Measurements from ENCODE around the gene SLC36A1. TPM values are rescaled to one million over a fixed set of nuclear protein-coding genes. Genes with fewer than 3 reads are reported as not detected.
A peak's percentile ranks its signal among the peaks of the same experiment; 100 is the strongest.
"Not testable (repeated sequence)": the region's sequence is repeated elsewhere in the genome, so short reads cannot be mapped to it uniquely, and the experiment has no call there.

Gene SLC36A1
- total and polyA plus RNA-seq, 4 experiments from 2014 or later: 0.80 to 7.8 (median 3.7) TPM

- Mint-ChIP-seq H3K4me1 (peaks cover 4 to 7% (median 5%) of the 10 kb centered on the region in 4 donors), H3K4me3 (no peak overlapping the region), H3K9me3 (peaks cover 0 to 1% (median 0%) of the 10 kb centered on the region in 8 donors), H3K27ac (no peak overlapping the region), H3K36me3 (peaks cover 0 to 3% of the 10 kb centered on the region in 2 donors), H3K27me3 (no peaks in the 10 kb centered on the region)
- no peaks in the 10 kb centered on the region for H3K36me3 ChIP-seq (ENCODE audit: insufficient read depth, low read length)
- H3K27me3 ChIP-seq (ENCODE audit: insufficient read depth, low read length): no peaks in the 10 kb centered on the region
- ChIA-PET CTCF (ENCODE audit: partially characterized antibody) (interaction anchor here (10.9 kb wide), 1 partner anchor 50 kb away, joined by 78 read pairs; the partner anchor contains the start of gene SLC36A1), POLR2A (ENCODE audit: partially characterized antibody) (no interaction called here)
- H3K4me1 ChIP-seq (ENCODE audit: insufficient read depth, low read length): peaks cover 7% of the 10 kb centered on the region
- H3K27ac ChIP-seq (ENCODE audit: low read depth, low read length): no peak overlapping the region
- no peak overlapping the region for H3K4me3 ChIP-seq (ENCODE audit: low read length in 2 of 2)
- H3K9me3 ChIP-seq (ENCODE audit: control insufficient read depth in 1 of 2, low read length in 2 of 2): no peaks in the 10 kb centered on the region
- intact Hi-C loops (cut with micrococcal nuclease): no loop called here
- DNase-seq: no peak
These were observed 50.1 kb downstream of the SLC36A1 start for GRCh38 chr5:151497391-151498002.

DNA sequence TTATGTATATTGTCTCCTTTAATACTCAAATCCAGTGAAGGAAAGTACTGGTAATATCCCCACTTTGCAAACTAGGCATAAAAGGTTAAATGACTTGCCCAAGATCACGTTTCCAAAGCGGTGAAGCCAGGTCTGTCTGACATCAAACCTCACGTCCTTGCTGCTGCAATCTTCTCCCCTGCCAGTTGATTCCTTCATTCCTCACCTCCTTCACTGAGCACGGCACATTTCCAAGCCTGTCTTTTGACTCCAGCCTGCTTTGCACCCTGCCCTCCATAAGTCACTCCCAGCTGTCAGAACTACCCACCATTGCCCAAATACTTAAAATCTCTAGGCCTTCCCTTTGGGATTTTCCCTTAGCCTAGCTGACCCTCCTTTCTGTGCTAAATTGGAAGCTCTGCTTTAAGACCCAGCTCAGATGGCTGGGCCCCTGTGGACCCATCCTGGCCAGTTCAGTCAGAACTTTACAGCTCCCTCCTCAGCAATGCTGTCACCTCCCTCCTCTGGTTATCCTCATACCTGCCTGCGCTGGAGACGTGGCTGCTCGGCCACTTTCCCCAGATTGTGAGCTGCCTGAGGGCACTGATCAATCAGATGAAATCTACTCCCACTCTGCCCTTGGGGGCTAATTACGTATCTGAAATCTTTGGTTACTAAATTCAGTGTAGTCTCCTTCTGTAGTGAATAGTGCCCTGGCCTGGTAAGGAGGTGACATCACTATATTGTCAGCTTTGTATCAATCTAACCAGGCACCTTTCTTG, 51.2 kb downstream of the SLC36A1 start:
- Histone ChIP-seq H3K36me3 (ENCODE audit: insufficient read depth, low read length) (no peaks in the 10 kb centered on the region), H3K9me3 (ENCODE audit: control insufficient read depth in 1 of 2, low read length in 2 of 2) (no peaks in the 10 kb centered on the region), H3K4me3 (ENCODE audit: low read length in 2 of 2) (no peak overlapping the region), H3K27ac (ENCODE audit: low read depth, low read length) (no peak overlapping the region), H3K27me3 (ENCODE audit: insufficient read depth, low read length) (no peaks in the 10 kb centered on the region), H3K4me1 (ENCODE audit: insufficient read depth, low read length) (peaks cover 7% of the 10 kb centered on the region)
- Mint-ChIP-seq H3K4me1 (peaks cover 4 to 7% (median 5%) of the 10 kb centered on the region in 4 donors), H3K27me3 (no peaks in the 10 kb centered on the region), H3K4me3 (no peak overlapping the region), H3K27ac (no peak overlapping the region), H3K36me3 (no peaks in the 10 kb centered on the region), H3K9me3 (peaks cover 0 to 1% (median 0%) of the 10 kb centered on the region in 8 donors)
- POLR2A ChIA-PET (ENCODE audit: partially characterized antibody): no interaction called here
- CTCF ChIA-PET (ENCODE audit: partially characterized antibody): interaction anchor here (1.0 to 10.9 kb wide), 2 partner anchors 8 to 51 kb away, joined by 6 to 78 read pairs; partner anchors contain the start of gene SLC36A1
- intact Hi-C loops (cut with micrococcal nuclease): no loop called here
- DNase-seq: no peak

GRCh38 chr5:151499501-151500035, 52.2 kb downstream of the SLC36A1 start:
- Mint-ChIP-seq H3K27ac (no peak overlapping the region), H3K4me3 (no peak overlapping the region), H3K9me3 (peaks cover 0 to 1% (median 0%) of the 10 kb centered on the region in 8 donors), H3K36me3 (no peaks in the 10 kb centered on the region), H3K27me3 (no peaks in the 10 kb centered on the region), H3K4me1 (peaks cover 4 to 7% (median 5%) of the 10 kb centered on the region in 4 donors)
- DNase-seq: no peak
- intact Hi-C loops (cut with micrococcal nuclease): loop anchor here (1.0 to 2.0 kb wide), 2 partner anchors 52 to 153 kb away; partner anchors contain the start of gene SLC36A1
- Histone ChIP-seq H3K4me3 (ENCODE audit: low read length in 2 of 2) (no peak overlapping the region), H3K4me1 (ENCODE audit: insufficient read depth, low read length) (peaks cover 7% of the 10 kb centered on the region), H3K9me3 (ENCODE audit: control insufficient read depth in 1 of 2, low read length in 2 of 2) (no peaks in the 10 kb centered on the region), H3K36me3 (ENCODE audit: insufficient read depth, low read length) (no peaks in the 10 kb centered on the region), H3K27ac (ENCODE audit: low read depth, low read length) (no peak overlapping the region), H3K27me3 (ENCODE audit: insufficient read depth, low read length) (no peaks in the 10 kb centered on the region)
- CTCF ChIA-PET (ENCODE audit: partially characterized antibody): interaction anchor here (0.8 to 10.9 kb wide), 3 partner anchors 40 to 52 kb away, joined by 3 to 78 read pairs (median 4); partner anchors contain the start of gene SLC36A1
- POLR2A ChIA-PET (ENCODE audit: partially characterized antibody): no interaction called here

GRCh38 chr5:151504006-151504405, 56.6 kb downstream of the SLC36A1 start:
- H3K4me3 Mint-ChIP-seq: peak overlapping the region in 1 of 8 donors; percentile 20
- Histone ChIP-seq H3K27ac (ENCODE audit: low read depth, low read length) (no peak overlapping the region), H3K36me3 (ENCODE audit: insufficient read depth, low read length) (no peaks in the 10 kb centered on the region), H3K9me3 (ENCODE audit: control insufficient read depth in 1 of 2, low read length in 2 of 2) (no peaks in the 10 kb centered on the region), H3K4me3 (ENCODE audit: low read length in 2 of 2) (no peak overlapping the region), H3K27me3 (ENCODE audit: insufficient read depth, low read length) (no peaks in the 10 kb centered on the region), H3K4me1 (ENCODE audit: insufficient read depth, low read length) (peaks cover 7% of the 10 kb centered on the region)
- ChIA-PET POLR2A (ENCODE audit: partially characterized antibody) (no interaction called here), CTCF (ENCODE audit: partially characterized antibody) (interaction anchor here (10.9 kb wide), 1 partner anchor 57 kb away, joined by 78 read pairs; the partner anchor contains the start of gene SLC36A1)
- intact Hi-C loops (cut with micrococcal nuclease): no loop called here
- H3K9me3 Mint-ChIP-seq: peaks cover 0 to 1% (median 0%) of the 10 kb centered on the region in 8 donors
- H3K36me3 Mint-ChIP-seq: no peaks in the 10 kb centered on the region
- no peak for DNase-seq
- H3K27me3 Mint-ChIP-seq: no peaks in the 10 kb centered on the region
- peaks cover 4 to 7% (median 5%) of the 10 kb centered on the region in 4 donors for H3K4me1 Mint-ChIP-seq
- H3K27ac Mint-ChIP-seq: no peak overlapping the region

- H3K9me3 Mint-ChIP-seq; H3K27me3 Mint-ChIP-seq; H3K4me1 Mint-ChIP-seq; H3K27me3 ChIP-seq (ENCODE audit: insufficient read depth, low read length); H3K27ac Mint-ChIP-seq; H3K36me3 Mint-ChIP-seq; H3K4me3 Mint-ChIP-seq; H3K36me3 ChIP-seq (ENCODE audit: insufficient read depth, low read length); H3K9me3 ChIP-seq (ENCODE audit: control insufficient read depth in 1 of 2, low read length in 2 of 2); DNase-seq; H3K4me1 ChIP-seq (ENCODE audit: insufficient read depth, low read length); CTCF ChIA-PET (ENCODE audit: partially characterized antibody); H3K4me3 ChIP-seq (ENCODE audit: low read length in 2 of 2); POLR2A ChIA-PET (ENCODE audit: partially characterized antibody); intact Hi-C loops (cut with micrococcal nuclease); H3K27ac ChIP-seq (ENCODE audit: low read depth, low read length): not testable (repeated sequence)
These were observed 60.9 kb downstream of the SLC36A1 start for GRCh38 chr5:151508308-151508707.

- Histone ChIP-seq H3K27ac (ENCODE audit: low read depth, low read length) (no peak overlapping the region), H3K9me3 (ENCODE audit: control insufficient read depth in 1 of 2, low read length in 2 of 2) (no peaks in the 10 kb centered on the region), H3K4me1 (ENCODE audit: insufficient read depth, low read length) (no peaks in the 10 kb centered on the region), H3K4me3 (ENCODE audit: low read length in 2 of 2) (no peak overlapping the region), H3K27me3 (ENCODE audit: insufficient read depth, low read length) (no peaks in the 10 kb centered on the region), H3K36me3 (ENCODE audit: insufficient read depth, low read length) (no peaks in the 10 kb centered on the region)
- CTCF ChIA-PET (ENCODE audit: partially characterized antibody): interaction anchor here (1.0 to 1.4 kb wide), 2 partner anchors 11 to 62 kb away, joined by 3 read pairs; partner anchors contain the start of gene SLC36A1
- no peak for DNase-seq
- Mint-ChIP-seq H3K27ac (no peak overlapping the region), H3K36me3 (no peaks in the 10 kb centered on the region), H3K4me1 (no peaks in the 10 kb centered on the region), H3K27me3 (no peaks in the 10 kb centered on the region), H3K9me3 (no peaks in the 10 kb centered on the region), H3K4me3 (no peak overlapping the region)
- POLR2A ChIA-PET (ENCODE audit: partially characterized antibody): no interaction called here
- intact Hi-C loops (cut with micrococcal nuclease): no loop called here
These were observed 61.8 kb downstream of the SLC36A1 start for GRCh38 chr5:151509231-151509630.

DNA sequence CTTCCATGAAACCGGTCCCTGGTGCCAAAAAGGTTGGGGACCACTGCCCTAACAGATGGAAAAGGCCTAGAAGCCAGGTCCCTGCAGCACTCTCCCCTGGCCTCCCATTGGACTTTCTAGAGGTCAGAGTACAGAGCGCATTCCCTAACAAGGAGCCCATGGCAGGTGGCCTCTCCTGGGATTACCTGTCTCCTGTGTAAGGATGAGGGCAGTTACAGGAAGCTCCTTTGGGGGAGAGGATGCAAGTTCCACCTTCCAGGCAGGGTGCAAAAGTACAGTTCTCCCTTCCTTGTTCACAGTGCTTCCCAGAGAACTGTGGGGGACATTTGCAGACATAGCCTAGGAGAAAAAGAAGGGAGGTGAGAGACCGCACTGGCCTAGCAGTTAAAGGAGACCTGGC, 62.4 kb downstream of the SLC36A1 start:
- no peak overlapping the region for H3K4me3 Mint-ChIP-seq
- intact Hi-C loops (cut with micrococcal nuclease): no loop called here
- no peaks in the 10 kb centered on the region for H3K9me3 Mint-ChIP-seq

More for the DNA sequence above, 62.4 kb downstream of the SLC36A1 start:
- H3K36me3 Mint-ChIP-seq: no peaks in the 10 kb centered on the region
- no peak overlapping the region for H3K27ac ChIP-seq (ENCODE audit: low read depth, low read length)
- POLR2A ChIA-PET (ENCODE audit: partially characterized antibody): no interaction called here
- H3K4me3 ChIP-seq (ENCODE audit: low read length in 2 of 2): no peak overlapping the region
- H3K27me3 Mint-ChIP-seq: no peaks in the 10 kb centered on the region
- no peak for DNase-seq
- H3K27me3 ChIP-seq (ENCODE audit: insufficient read depth, low read length): no peaks in the 10 kb centered on the region
- H3K27ac Mint-ChIP-seq: no peak overlapping the region
- CTCF ChIA-PET (ENCODE audit: partially characterized antibody): interaction anchor here (1.4 kb wide), 1 partner anchor 10 kb away, joined by 3 read pairs; no protein-coding TSS in a partner anchor
- H3K36me3 ChIP-seq (ENCODE audit: insufficient read depth, low read length): no peaks in the 10 kb centered on the region
- H3K4me1 ChIP-seq (ENCODE audit: insufficient read depth, low read length): no peaks in the 10 kb centered on the region
- no peaks in the 10 kb centered on the region for H3K4me1 Mint-ChIP-seq
- no peaks in the 10 kb centered on the region for H3K9me3 ChIP-seq (ENCODE audit: control insufficient read depth in 1 of 2, low read length in 2 of 2)
